Measurements from ENCODE around the gene PSIP1.
"Not testable (repeated sequence)": the region's sequence is repeated elsewhere in the genome, so short reads cannot be mapped to it uniquely, and the experiment has no call there.

The PSIP1 gene

DNA sequence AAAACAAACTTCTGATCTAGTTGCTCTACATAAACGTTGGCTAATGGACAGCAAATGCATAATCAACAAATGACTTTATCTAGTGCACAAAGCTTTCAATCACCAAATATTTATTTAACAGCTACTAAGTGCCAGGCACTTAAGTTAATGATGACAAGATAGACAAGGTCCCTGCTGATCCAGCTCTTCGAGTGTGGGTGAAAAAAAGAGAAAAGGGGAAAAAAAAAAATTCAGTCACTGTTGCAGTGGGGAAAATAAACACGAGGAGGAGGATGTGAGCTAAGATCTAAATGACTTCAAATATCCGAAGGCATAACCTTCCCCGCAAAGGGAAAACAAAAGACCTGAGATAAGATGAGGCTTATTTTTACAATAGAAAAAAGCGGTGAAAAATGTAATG lies 9.6 kb downstream of the PSIP1 start:
- no peak for DNase-seq

DNA sequence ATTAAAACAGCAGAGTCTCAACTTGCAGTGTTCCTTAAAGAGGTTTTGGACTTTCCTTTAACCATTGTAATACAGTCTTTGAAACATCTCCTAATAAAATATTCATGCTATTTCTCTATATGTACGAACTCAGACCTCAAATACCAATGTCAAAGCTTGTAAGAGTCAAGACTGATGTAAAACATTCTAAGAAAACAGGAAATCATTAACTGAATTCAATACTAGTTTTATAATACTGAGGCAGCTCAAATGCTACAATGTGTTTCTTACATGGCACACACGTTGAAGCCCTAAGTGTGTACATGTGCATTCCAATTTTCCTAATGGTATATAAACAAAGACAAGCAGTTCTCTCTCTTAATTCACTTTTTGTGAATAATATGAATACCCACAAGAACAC lies 11.6 kb downstream of the PSIP1 start:
- DNase-seq, result no peak

DNA sequence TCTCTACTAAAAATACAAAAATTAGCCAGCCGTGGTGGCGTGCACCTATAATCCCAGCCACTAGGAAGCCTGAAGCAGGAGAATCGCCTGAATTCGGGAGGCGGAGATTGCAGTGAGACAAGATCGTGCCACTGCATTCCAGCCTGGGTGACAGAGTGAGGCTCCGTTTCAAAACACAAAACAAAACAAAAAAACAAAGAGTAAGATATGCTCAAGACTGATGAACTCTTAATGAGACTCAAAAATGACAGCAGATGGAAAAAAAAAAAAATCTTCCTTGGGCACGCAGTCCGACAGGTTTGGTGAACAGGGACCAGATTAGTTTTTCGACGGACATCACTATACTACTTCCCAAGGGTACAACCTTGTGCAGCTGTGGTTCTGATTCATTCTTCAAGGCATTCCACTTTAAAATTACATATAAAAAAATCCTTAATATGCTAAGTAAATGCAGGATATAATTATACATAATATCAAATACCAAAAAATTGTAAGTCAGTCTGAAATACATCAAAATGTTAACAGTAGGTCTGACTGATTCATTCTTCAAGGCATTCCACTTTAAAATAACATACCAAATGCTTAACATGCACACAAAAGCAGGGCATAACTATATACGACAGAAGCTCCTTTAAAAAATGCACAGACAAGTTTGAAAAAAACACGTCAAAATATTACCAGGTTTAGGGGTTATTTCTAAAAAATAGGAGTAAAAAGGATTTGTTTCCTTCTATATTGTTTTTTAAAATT lies 12.3 kb downstream of the PSIP1 start:
- DNase-seq, result no peak

DNA sequence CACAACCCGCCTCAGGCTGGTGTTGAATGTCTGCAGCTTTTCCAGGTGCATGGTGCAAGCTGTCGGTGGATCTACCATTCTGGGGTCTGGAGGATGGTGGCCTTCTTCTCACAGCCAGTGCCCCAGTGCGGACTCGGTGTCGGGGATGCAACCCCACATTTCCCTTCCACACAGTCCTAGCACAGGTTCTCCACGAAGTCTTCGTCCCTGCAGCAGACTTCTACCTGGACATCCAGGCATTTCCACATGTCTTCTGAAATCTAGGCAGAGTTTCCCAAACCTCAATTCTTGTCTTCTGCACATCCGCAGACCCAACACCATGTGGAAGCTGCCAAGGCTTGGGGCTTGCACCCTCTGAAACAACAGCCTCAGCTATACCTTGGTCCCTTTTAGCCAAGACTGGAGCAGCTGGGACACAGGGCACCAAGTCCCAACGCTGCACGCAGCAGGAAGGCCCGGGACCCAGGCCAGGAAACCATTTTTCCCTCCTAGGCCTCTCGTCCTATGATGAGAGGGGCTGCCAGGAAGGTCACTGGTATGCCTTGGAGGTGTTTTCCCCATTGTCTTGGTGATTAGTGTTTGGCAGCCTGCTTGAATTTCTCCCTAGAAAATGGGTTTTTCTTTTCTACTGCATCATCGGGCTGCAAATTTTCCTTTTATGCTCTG lies 18.2 kb downstream of the PSIP1 start:
- DNase-seq, result no peak

DNA sequence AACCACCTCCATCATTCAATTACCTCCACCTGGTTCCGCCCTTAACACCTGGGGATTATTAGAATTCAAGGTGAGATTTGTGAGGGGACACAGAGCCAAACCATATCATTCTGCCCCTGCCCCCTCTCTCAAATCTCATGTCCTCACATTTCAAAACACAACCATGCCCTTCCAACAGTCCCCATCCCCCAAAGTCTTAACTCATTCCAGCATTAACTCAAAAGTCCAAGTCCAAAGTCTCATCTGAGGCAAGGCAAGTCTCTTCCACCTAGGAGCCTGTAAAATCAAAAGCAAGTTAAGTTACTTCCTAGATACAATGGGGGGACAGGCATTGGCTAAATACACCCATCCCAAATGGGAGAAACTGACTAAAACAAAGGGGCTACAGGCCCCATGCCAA lies 18.8 kb downstream of the PSIP1 start:
- no peak for DNase-seq

DNA sequence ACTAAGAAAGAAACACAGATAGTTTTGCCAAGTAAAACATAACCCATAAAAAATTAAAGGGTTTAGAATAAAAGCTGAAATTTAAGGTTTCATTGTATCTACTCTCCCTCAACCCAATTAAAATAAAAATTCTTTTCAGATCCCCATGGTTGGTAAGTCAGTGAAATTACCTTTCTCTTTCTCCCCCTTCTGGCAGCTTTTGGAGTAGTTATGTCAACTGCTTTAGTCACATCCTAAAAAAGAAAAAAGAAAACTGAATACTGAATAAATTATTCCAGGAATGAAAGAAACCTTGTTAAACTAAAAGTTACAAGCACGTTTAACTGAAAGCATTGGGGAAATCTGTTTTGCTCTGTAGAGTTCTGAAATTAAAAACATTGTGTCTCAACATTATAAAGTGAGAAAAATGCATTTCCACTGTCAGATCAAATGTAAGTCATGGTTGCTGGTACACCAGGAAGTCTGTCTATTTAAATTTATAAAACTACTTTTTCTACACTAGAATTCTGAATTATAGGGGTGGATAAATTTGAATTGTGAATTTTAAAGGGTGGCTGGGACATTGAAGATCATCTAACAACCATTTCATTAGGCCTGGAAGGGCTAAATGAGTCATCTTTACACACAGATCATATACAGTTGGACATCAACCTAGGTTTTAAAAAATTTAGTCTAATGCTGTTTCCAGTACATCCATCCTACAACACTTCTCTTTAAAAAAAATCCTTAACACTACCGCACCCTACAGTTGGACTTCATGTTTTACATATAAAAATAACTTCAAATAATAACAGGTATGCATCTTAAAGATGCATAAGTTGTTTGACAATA lies 24.7 kb downstream of the PSIP1 start:
- no peak for DNase-seq

DNA sequence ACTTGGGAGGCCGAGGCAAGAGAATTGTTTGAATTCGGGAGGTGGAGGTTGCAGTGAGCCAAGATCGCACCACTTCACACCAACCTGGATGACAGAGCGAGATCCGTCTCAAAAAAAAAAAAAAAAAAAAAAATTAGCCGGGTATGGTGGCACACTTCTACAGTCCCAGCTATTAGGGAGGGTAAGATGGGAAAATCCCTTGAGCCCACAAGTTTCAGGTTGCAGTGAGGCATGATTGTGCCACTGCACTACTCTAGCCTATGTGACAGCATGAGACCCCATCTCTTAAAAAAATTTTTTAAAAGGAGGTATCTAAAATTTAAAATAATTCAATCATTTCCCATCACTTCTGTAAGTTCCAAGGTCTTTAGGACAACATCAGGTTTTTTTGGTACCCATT lies 26.0 kb downstream of the PSIP1 start:
- no peak for DNase-seq

DNA sequence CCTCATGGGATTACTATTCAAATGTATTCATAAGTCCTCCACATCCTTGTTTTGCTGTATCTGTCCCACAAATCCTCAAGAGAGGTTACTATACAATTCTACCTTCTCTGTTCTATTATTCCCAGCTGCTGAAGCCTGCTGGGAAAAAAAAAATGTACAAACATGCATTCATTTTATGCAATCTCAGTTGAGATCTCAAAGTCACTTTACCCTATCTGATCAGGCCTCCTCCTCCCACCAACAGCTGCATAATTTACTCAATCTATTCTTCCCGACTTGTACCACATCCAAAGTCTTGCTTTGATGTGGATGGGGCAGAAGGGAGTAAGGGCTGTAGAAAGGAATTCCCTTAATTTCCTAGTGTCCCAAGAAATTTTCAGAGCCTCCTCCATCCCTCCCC lies 28.6 kb downstream of the PSIP1 start:
- no peak for DNase-seq

DNA sequence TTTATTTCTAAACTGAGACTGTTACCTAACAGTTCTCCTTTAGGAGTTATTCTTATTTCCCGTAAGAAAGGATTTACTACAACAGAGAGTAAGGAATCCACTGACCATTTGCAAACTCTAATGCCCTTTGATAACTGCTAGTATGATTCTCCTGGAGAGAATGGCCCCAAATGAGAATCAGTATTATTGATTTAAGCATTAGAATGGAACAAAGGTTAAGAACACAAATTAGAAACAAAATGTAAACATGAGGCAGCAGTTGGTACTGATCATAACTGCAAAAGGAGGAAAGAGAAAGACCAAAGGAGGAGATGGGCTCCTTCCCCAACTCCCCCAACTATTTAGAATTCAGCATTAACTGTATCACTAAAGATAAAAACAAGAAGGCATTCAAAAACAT lies 30.7 kb downstream of the PSIP1 start:
- DNase-seq, result no peak

DNA sequence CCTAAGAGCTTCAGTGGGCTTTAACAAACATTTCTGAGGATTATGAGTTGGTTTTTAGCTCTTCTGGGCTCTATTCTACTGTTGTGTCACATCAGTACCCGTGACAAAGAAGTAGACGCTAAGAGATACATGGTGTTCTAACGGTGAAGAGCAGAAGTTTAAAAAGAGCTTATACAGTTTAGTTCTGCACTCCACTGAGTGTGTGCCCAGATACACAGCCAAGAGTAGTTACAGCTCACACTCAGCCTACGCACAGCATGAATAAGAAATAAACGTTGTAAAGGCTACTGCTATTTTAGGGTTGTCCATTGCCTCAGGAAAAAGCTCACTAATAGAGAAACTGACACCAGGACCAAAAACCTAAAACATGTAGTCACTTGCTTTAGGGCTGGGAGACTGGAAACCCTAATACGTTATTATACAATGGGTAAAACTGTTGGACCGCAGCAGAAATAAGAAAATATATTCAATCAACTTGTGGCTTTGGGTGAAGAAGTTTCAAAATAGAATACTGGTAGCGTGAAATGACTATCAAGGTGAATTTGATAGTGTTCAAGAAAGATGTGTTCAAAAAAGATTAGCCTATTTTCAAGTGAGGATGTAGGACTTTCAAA lies 34.7 kb downstream of the PSIP1 start:
- no peak for DNase-seq

DNA sequence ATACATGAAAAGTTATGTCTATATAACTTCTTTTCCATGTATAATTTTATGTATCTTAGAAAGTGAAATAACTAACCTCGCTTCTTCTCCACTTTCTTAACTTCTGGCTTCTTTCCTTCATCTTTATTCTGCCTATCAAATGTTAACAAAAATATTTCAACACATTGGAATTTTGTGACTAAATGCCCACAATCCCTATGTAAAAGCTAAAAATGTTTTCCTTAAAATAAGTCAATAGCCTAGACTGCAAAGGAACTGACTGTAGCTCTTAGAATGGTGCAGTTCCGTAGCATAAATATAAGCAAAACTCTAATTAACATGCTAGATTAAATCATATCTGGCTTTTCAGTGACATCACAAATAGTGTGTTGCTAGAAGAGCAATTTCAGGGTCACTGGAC lies 40.9 kb downstream of the PSIP1 start:
- DNase-seq, result no peak

DNA sequence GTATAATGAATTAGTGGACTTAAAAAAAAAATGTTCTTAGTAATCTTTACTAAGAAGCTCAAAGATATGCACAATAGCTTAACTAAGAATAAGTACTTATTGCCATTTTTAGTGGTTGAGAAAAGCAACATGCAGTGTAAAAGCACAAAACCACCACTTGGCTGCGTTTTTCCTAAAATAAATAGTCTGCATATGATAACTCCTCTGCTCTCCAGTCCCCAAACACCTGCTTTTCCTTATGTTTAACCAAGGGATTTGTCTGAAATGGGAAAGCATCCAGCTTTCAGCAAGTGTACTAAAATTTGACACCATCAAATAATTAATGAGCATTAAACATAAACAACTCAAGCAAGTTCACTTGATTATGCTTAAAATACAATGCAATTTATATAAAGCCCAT lies 41.4 kb downstream of the PSIP1 start:
- DNase-seq, result no peak

DNA sequence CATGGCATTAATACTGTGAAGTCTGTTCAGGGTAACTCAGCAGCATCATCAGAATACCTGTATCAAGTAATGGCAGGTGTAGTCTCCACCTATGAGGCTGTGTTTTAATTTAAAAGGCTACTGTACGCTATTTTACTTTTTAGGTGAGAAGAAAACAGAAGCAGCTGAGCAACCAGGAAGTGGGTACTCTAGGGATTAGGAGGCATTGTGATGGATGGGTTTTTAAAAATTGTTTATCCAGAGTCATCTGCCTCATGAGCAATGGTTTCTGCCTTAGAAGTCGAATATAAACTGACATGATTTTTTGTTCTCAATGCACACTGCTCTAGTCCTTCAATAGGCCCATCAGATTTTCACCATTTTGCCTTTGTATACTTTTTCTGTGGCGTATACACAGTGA lies 42.6 kb downstream of the PSIP1 start:
- DNase-seq, result no peak

DNA sequence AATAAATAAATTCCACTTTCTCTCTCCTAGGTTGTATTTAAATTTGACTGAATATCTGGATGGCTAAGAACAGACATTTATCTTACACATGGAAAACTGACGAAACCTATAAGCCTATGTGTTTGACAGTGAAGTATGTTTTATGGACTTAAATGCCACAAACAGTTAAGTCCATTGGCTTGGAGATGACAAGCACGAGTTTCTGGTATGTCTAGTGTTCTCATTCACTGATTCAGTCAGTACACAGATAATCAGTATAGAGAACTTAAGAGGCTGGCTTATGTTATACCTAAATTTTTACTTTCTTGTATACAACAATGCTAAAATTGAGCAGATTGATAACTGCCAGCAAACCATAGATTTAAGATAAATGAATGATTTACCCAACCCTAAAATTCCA lies 49.2 kb downstream of the PSIP1 start:
- no peak for DNase-seq

DNA sequence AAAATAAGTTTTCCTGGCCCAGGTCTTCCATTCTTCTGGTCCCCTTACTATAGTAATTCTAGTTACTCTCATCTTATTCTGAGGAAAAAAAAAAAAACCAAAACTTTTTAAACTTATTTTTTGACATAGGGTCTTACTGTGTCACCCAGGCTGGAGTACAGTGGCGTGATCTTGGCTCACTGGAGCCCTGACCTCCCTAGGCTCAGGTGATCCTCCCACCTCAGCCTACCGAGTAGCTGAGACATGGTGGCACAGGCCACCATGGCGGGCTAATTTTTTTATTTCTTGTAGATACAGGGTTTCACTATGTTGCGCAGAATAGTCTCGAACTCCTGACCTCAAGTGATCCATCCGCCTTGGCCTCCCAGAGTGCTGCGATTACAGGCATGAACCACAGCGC lies 49.7 kb downstream of the PSIP1 start:
- DNase-seq, result no peak

DNA sequence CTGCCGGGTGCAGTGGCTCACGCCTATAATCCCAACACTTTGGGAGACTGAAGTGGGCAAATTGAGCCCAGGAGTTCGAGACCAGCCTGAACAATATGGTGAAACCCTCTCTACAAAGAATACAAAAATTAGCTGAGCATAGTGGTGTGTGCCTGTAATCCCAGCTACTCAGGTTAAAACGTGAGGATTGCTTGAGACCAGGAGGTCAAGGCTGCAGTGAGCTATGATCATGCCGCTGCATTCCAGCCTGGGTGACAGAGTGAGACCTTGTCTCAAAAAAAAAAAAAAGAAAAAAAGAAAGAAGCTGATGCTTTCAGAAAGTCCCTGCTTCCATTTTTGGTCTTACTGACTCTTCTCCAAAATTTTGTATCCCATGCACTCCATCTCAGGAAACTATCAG lies 56.8 kb downstream of the PSIP1 start:
- no peak for DNase-seq

DNA sequence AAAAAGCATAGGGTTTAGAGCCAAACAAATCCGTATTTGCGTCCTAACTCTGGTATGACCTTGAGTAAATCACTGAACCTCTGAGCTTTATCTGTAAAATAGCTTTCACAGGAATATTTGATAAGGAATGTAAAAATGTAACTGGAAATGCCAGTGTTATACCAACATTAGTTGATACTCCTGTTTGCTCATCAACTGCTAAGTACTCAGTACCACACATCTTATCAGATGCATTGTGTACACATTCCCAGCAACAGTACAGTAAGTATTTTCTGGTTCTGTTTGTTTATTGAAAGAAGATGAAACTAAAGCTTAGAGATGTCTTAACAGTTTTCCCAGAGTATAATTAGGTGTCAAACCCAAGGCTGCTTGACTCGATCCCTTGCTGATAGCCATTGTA lies 66.6 kb downstream of the PSIP1 start:
- no peak for DNase-seq

DNA sequence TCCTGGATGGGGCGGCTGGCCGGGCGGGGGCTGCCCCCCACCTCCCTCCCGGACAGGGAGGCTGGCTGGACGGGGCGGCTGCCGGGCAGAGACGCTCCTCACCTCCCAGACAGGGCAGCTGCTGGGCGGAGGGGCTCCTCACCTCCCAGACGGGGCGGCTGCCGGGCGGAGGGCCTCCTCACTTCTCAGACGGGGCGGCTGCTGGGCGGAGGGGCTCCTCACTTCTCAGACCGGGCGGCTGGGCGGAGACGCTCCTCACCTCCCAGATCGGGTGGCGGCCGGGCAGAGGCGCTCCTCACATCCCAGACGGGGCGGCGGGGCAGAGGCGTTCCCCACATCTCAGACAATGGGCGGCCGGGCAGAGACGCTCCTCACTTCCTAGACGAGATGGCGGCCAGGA lies 68.5 kb downstream of the PSIP1 start:
- DNase-seq, result not testable (repeated sequence)

DNA sequence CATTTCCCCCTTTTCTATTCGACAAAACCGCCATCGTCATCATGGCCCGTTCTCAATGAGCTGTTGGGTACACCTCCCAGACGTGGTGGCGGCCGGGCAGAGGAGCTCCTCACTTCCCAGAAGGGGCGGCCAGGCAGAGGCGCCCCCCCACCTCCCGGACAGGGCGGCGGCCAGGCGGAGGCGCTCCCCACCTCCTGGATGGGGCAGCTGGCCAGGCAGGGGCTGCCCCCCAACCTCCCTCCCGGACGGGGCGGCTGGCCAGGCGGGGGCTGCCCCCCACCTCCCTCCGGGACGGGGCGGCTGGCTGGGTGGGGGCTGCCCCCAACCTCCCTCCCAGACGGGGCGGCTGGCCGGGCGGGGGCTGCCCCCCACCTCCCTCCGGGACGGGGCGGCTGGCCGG lies 68.9 kb downstream of the PSIP1 start:
- DNase-seq, result not testable (repeated sequence)

DNA sequence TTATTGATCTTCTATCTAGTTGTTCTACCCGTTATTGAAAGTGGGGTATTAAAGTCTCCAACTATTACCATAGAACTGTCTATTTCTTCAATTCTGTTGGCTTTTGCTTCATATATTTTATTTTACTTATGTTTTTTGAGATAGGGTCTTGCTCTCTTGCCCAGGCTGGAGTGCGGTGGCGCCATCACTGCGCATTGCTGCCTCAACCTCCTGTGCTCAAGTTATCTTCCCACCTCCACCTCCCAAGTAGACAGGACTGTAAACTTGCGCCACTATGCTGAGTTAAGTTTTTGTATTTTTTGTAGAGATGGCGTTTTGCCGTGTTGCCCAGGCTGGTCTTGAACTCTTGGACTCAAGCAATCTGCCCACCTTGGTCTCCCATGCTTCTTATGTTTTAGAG lies 71.9 kb downstream of the PSIP1 start:
- DNase-seq, result no peak

DNA sequence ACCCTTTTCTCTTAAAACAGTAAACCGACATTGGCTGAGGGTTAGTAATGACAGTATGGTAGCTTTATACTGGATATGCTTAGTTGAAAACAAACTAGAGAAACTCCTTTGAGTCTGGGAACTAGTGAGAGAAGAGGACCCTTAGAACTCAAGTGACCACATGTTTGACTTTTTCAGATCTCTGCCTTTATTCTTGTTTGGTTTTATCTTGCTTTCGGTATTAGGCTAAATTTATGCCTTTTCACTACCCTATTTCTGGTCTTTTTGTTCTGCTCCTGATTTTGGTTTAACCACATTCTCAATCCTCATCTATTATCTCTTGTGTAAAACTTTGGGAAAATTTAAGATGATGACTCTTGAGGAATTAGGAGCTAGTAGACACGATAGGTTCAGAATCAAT lies 77.1 kb downstream of the PSIP1 start:
- no peak for DNase-seq

DNA sequence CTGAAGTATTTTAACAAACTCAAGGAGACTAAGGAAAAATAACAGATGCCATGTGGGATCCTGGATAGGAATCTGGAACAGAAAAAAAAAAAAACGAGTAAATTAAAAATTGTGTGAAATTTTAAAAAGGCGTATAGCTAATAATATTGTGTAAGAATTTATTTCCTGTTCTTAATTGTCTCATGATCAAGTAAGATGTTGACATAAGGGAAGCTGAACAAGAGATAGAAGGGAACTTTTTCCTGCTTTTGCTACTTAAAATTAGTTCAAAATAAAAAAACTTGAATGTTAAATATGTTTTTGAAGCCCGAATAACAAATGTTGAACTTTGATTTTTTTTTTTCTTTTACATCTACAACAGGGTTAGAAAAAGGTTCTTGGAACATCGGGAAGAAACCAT lies 77.6 kb downstream of the PSIP1 start:
- no peak for DNase-seq
